HG03439 (cell line): Measurements from ENCODE around the gene LYZL1.
"Not testable (repeated sequence)": the region's sequence is repeated elsewhere in the genome, so short reads cannot be mapped to it uniquely, and the experiment has no call there.

ENCODE experiments used
- ATAC-seq: cut with Tn5 transposase; IDR thresholded peaks from one replicate; pipeline ENCODE4 v1.9.1; 2021; ENCODE audit warnings: mild to moderate bottlenecking, moderate library complexity; ENCODE audit not compliant: unreplicated experiment

Gene LYZL1

GRCh38 chr10:29288906-29289305 is at the start of gene LYZL1:
TSS of gene LYZL1 (plus strand) at chr10:29289070. CDS start at chr10:29291868, 2,798 bp downstream.
- ATAC-seq = not testable (repeated sequence)

GRCh38 chr10:29239569-29240472 is 49.0 kb upstream of the LYZL1 start:
- ATAC-seq = no peak

DNA sequence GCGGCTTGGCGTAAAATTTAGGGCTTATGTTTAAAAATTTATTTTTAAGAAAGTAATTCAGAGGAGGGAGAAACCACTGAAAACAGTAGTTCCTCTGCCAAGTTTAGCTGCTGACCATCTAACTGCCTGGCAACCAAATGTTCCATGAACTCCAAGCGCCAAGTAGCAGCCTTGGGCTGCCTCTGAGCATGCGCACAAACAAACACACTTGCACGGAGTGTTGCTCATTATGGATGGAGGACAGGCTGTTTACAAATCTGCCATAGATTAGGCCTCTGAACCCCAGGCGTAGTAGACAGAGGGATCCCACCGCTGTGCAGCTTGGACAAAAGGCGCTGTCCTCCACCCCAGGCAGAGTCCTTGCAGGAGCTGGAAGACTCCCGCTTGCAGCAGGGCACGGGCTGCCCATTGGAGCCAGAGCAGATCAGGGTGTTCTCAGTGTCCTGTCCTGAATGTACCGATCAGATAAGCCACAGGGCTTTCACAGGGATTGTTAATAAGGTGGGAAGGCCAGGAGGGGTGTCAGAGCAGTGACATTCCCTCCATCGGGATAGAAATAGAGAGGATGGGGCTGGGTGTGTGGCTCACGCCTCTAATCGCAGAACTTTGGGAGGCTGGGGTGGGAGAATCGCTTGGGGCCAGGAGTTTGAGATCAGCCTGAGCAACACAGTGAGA is 47.7 kb upstream of the LYZL1 start:
- no peak for ATAC-seq

- no peak for ATAC-seq
These were observed 46.9 kb upstream of the LYZL1 start for GRCh38 chr10:29241925-29242324.

- no peak for ATAC-seq
These were observed 45.8 kb upstream of the LYZL1 start for GRCh38 chr10:29243066-29243465.

DNA sequence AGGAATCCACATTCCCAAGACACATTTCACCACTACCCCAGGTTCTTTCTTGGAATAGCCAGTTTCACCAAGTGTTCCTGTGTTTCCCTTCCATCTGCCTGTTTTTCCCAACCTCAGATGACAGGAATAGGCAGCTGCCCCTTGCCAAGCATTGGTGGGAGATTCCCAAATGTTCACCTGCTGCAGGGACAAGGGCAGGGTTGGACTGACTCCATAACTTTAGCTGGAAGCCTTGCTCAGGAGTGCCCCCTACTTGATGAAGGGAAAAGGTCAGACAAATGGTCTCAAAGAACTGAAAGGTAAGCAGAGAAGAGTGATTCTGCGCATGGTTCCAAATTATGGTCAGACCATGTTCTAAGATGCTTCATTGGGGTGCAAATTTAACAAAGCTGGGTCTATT is 45.1 kb upstream of the LYZL1 start:
- ATAC-seq = no peak

DNA sequence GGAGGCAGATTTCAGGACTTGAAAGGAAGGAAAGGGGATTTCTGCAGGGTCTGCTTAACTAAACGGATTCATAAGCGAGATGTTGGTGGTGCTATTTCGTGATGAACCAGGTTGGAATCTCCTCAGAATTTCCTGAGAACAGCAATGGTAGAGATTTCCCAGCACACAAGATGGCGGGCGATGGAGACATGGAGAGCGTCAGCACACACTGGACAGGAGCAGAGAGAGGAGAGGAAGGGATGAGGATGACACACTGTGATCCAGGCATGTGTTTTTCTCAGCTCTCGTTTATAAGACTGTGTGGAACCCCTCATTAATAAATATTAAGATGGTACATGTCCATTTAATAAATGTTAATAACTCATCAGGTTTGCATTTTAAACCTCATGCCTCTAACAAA is 43.9 kb upstream of the LYZL1 start:
- no peak for ATAC-seq

DNA sequence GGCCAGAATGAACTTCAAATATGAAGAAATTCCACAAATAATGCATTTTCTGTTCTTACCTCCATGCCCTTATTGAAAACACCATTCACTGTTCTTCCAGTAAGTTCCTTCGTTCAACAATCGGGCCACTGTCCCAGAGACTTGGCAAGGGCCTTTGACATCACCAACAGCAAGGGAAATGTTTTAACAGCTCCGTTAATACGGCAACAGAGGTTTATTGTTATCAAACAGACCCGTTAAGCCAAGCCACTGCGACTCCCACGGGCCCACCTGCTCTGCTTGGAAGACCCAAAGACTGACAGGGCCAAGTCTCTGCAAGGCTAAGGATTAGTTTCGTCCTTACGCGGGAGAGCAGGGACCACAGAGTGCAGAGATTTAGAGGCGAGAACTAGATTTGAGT is 43.4 kb upstream of the LYZL1 start:
- no peak for ATAC-seq

- no peak for ATAC-seq
These were observed 42.4 kb upstream of the LYZL1 start for GRCh38 chr10:29246449-29246848.

DNA sequence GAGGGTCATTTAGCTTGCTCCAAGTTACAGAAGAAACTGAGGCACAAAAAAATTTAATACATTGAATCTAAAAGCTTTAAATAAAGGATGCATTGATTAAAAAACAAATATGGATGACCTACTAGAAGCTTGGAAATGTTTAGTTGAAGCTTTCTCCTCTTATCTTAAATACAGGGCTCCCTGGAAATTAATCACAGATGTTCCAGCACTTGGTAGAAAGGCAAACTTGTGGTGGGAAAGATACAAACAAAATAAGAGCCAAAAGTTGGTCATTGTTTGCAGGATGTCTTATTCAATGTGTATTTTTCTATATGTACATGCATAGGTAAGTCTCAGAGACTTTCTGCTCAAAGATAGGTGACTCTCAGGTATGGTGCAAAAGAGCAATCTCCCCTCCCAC is 40.7 kb upstream of the LYZL1 start:
- no peak for ATAC-seq

- ATAC-seq = no peak
These were observed 39.9 kb upstream of the LYZL1 start for GRCh38 chr10:29249018-29249417.

DNA sequence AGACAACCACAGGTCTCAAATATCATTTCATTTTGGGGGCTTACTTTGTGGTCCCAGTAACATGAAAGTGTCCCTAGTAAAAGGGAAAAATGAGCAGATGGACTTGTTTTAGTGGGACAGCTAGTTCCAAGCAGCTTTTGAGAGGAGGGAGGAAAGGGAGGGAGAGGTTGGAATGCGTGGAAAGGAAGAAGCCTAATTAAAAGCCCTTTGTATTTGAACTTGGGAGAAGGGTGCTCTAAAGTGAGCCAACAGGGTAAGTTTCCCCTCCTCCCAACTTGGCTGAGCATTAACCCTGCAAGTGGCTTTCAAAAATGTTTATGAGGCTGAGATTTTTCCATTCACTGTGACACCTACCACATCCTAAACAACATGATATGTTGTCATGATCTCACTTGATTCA is 38.8 kb upstream of the LYZL1 start:
- no peak for ATAC-seq

GRCh38 chr10:29252811-29253689 is 35.8 kb upstream of the LYZL1 start:
- ATAC-seq = no peak

DNA sequence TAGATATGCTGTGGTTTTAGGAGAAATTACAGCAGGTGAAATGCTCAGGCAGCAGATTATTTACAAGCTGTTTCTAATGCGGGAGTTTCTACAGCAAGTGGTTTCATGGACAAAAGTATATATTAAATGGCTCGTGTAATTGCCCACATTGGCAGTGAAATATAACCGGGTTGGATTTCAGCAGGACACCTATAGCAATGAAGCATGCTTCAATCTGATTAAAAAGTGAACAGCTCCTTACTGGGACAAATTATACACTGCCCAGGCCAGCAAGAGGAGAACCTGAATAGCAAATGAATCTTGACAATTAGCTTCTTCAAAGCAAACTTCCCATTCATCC is 35.2 kb upstream of the LYZL1 start:
- no peak for ATAC-seq

DNA sequence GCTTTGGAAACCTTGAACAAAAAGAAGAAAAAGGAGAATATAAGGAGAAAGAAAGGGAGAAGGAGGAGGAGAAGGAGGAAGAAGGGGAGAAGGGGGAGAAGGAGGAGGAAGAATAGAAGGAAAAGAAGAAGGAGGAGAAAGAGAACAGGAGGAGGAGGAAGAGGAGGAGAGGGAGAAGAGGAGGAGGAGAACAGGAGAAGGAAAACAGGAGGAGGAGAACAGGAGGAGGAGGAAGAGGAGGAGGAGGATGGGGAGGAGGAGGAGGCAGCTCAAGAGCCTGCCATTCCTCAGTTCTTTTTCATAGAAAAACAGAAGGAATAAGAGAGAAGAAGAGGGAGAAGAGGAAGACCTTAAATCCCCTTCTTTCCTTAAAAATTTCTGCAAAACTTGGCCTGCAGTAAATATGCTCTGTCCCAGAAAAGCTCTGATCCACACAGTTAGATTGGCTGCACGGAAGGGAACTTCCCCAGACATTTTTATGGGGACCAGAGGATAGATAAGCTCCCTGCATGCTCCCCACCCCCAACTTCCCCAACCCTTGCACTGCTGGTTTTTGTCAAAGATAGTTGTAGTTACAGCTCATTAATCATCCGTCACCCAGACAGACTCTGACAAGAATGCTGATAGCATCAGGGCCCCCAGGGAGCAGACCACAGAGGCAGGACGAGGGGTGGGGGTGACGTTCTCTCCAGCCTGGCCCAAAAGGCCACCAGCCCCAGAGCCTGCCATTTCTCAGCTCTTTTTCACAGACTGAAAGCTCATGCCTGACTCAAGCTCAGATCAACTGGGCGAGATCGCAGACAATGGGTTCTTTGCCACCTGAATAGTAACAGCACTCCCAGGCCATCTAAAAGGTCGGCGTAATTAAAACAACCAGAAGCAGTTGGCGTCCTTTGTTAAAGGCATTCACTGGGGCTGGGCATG is 34.5 kb upstream of the LYZL1 start:
- ATAC-seq = no peak

DNA sequence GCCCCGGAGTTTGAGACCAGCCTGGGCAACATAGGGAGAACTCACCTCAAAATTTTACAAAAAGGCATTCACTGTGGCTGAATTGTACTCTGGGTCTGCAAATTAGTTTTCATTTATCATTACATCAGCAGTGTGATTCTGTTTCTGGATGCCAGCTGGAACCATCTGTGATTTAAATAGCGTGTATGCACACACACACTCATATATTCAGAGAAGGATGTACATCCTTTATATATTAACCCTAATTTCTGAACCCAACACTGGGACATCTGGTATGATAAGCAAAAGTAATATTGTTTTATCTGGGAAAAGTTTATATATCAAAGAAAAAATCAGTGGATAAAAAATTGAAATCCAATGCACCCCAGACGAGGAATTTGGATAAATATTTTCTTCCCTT is 33.8 kb upstream of the LYZL1 start:
- no peak for ATAC-seq

DNA sequence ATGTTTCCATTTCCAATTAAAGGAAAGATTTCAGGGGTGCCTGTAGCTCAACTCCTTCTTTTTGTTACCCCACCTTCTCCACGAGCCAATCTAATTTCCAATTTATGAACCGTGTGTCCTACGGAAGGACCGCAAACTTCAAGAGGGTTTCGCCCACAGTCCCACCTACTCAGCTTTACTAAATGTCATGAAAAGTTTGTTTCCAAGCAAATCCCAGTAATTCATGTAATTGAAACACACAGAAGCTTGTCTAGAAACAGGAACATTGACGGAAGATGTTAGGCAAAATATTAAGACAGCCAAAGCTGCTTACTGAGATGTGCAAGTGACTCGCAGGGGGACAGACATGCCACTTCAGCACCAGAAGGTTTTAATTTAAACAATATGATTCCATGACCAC is 32.9 kb upstream of the LYZL1 start:
- no peak for ATAC-seq

DNA sequence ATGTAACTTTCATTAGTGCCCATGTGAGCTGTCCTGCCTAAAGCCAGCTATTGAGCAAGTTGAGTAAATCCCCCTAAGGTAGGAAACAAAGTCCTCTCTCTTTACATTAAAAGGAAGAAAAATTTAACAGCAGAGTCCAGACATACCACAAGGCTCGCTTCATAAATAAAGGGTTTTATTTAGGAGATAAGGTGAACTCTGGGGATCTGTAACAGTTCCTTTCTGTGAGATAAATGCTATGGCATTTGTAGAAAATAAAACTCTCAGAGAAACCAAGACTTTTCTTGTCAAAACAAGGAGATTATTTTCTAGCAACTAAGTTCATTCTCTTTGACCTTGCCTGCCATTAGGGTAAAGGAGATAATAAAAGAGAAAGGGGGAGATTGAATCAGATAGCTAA is 32.3 kb upstream of the LYZL1 start:
- no peak for ATAC-seq

- ATAC-seq = no peak
These were observed 31.6 kb upstream of the LYZL1 start for GRCh38 chr10:29257106-29257783.

- no peak for ATAC-seq
These were observed 31.1 kb upstream of the LYZL1 start for GRCh38 chr10:29257784-29258135.
